Ammon's horn (tissue), 1 donor: Measurements from ENCODE around the gene KDM5C.
A peak's percentile ranks its signal among the peaks of the same experiment; 100 is the strongest.

ENCODE experiments used
- DNase-seq: peaks from one replicate; pipeline ENCODE4 v3.0.0-alpha.2; 2016; ENCODE audit warnings: low spot score

KDM5C gene

DNA sequence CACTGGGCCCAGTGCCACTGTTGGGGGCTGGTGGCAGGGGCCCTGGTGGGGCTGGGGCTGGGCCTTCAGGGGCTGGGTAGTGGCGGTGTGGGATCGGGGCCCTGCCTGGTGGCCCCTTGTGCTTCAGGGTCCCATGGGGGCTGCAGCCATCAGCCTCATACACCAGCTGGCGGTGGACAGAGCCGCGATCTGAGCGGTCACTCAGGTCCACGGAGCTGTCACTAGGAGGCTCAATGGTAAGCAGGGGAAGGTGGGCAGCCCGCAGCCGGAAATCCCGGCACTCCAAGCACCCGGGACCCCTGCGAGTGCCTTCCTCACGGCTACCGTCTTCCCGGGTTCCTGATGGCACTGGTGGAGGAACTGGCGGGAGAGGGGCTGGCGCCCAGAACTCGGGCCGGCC is 25.5 kb upstream of the KDM5C start:
- no peak for DNase-seq

DNA sequence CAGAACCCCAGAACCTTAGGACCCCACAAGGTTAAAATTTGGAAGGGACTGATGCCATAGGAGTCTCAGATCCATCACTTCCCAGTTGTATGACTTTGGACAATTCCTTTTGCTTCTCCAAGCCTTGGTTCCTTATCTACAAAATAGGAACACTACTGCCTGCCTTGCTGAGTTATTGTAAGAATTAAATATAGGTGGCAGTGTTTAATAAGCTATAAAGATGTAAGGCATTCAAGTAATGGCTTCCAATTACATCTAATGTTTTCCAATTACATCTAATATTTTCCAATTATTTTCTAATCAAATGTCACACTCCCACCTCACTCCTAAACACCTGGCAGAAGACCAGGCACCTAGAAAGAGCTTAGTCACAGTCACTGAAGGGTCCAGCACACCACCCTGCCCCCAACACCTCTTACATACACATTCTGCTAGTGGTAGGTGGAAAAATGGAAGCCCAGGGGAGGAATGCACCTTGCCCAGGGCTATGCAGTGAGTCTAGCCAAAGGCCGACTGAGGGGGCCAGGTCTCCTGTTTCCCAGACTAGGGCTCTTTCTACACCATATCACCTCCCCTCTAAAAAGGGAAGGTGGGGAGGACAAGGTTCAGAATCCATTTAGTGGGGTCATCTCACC is 24.5 kb upstream of the KDM5C start:
- no peak for DNase-seq

DNA sequence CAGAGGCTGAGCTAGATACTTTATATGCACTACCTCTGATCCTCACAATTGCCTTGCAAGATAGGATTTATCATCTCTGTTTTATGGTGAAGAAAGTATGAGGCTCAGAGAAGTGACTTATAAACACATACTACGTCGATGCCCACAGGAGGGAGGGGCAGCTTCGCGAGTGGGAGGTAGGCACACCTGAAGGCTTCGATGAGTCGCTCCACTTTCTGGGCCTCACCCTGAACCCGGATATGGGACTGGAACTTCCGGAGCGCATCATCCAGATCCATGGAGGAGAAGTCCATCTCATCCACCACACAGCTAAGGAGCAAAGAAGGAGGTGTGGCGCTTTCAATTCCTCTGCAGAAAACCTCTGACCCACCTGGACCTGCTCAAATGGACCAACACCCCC is 22.9 kb upstream of the KDM5C start:
- DNase-seq, result no peak

DNA sequence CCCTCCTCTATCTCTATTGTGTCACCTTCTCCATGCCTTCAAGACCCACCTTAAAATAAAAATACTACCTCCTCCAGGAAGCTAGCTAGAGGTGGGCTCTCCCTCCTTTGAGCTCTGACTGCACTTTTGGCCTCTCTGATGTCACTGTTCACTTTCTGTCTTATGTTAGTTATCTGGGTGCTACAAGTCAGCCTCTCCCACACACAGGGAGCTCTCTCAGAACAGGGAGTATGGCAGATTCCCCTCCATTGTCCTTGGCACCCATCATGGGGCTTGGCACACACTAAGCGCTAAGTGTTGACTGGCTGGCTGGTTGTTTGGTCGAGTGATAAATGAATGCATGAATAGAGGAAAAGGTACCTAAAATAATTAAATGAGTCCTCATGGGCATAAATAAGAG is 21.2 kb upstream of the KDM5C start:
- DNase-seq, result peak; percentile 35

DNA sequence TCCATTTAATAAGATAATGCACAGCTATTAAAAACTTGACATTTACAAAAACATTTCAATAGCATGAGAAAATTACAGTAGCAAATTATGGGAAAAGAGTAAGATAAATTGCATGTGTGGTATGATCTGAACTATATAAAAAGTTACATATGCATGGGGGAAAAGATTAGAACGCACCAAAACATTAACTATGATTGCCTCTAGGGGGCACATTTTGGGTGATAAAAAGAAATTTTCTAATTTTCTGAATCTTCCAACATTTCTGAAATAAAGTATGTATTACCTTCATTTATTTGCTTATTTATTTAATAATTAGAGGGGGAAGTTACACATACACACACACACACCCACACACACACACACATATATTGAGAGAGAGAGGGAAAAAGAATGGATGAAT is 19.6 kb upstream of the KDM5C start:
- no peak for DNase-seq

DNA sequence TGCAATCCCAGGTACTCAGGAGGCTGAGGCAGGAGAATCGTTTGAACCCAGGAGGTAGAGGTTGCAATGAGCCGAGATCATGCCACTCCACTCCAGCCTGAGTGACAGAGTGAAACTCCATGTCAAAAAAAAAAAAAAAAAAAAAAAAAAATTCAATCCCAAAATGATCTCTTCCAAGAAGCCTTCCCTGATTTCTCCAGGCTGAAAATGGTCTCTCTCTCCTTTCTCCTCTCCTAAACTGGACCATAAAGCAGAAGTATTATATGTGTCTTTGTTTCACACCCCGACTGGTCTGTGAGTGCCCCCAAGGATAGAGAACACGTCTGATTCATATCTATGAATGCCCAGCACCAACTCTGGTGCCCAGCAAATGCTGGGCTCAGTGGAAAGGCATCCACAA is 17.3 kb upstream of the KDM5C start:
- DNase-seq, result no peak

DNA sequence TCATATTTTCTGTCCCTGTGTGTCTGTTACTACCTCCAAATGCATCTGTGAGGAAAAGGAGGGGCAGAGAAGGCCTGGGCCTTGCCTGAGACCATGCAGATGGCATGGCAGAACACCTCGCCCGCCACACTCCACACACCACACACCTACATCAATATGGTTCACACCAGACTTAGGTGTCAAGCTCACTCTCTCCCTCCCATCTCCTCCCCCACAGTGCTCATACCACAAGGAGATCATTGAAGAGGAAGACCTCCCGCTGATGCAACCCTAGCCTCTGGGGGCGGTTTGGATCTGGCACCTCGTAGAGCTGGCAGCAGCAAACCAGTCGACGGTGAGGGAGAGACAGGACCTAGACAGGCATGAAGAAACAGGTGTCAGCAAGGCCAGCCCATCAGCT is 16.6 kb upstream of the KDM5C start:
- no peak for DNase-seq

DNA sequence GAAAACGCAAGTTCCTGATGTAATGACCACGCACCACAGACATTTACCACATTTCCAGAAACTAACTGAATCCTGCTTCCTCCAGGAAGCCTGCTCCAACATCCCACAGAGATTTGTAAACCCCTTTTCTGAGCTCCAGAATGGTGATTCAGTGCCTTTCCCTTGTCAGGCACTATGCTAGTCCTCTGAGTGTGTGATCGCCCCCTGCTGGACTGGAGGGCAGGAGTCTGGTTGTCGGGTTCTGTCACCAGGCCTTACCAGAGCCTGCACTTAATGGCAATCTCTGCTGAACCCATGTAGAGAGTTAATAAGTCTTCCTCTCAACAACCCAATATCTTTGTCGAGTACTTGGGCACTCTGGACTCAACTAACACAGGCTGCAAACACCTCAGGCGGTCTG is 14.5 kb upstream of the KDM5C start:
- DNase-seq, result no peak

DNA sequence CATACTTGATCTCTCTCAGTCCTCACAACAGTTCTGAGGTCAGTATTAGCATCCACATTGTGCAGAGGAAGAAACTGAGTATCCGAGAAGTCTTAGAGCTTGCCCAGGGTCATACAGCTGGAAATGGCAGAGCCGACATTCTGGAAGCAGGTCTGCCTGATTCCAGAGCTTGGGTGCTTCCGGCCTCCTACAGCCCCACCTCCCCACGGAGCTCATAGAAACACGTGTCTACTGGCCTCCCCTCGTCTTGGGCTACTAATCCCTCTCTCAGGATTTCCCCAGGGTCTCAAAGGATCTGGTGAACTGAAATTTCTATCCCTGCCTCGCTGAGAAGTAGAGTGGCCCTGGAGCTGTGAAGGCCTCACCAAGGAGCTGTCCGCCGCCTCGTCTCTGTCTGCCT is 12.0 kb upstream of the KDM5C start:
- DNase-seq, result no peak

DNA sequence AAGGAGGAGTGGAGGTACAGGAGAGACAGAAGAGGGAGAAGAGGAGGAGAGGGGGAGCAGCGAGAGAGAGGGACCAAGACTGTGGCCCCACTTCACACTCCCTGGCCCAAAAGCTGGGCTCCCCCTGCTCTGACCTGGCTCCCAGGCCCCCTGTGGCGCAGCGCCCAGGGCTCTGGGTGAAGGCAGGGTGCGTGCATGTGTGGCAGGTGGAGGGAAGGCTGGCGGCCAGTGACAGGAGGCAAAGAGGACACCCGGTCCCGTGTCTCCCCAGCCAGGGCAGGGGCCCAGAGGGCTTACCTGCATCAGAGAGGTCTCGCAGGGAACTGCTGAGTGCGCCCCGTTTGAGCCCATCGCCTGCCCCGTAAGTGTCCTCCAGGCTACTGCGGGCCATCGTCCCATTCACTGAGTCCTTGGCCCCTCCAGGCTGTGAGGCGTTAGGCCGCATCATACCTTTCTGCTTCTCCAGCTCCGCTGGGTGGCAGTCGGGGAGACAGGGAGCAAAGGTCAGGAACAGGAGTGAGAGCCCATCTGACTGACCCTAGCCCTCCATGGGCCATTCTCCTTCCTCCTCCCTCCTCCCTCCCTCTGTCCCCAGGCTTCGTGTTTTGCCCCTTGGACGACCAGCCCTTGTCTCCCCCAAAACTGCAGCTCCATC is 11.1 kb upstream of the KDM5C start:
- DNase-seq, result no peak

DNA sequence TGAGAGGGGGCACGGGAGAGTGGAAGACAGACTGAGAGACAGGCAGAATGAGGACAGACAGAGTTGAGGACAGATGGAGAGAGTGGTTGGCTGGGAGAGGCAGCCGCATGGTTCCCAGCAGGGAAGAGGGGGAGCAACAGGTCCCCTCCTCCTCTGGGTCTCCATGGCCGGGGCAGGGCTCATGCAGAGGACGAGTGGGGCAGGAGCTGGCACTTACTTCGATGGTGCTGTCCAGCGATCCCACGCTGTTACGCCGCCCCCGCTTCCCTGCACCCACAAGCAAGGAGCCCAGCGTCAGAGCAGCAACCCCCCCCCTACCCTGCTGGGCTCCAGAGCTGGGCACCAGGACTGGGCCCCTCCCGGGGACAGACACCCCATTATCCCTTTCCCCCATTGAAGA is 10.6 kb upstream of the KDM5C start:
- no peak for DNase-seq

DNA sequence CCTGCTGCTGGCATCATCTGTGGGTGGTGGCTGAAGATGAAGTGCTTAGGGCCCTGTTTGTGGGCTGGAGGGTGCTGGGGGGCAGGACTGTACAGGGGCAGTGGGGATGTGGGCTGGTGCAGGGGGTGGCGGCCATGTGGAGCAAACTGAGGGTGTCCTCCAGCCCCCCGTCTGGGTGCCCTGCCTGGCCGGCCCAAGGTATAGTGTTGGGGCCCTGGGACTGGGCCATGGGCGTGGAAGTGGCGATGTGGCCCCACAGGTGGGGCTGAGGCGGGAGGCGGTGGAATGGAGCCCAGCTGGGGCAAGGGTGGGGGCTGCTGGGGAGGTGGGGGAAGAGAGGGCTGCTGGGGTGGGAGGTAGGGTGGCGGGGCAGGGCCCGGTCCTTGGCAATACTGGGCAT is 9.5 kb upstream of the KDM5C start:
- no peak for DNase-seq

DNA sequence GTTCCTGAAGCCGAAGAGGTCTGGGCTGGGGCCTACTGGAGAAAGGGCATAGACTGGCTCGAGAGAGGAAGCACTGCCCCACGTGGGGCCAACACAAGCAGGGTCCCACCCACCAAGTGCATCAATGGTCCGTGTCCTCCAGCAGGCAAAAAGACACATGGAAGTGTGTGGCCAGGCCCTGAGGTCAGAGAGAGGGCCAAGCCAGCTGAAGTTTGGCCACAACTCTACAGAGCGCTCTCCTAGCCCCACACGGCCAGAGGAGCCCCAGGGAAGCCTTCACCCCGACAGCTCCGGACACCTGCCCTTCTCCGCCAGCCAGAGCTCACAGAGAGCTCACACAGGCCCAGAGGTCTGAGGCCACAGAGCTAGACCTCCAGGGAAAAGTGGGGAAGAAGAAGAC is 8.5 kb upstream of the KDM5C start:
- DNase-seq, result no peak

DNA sequence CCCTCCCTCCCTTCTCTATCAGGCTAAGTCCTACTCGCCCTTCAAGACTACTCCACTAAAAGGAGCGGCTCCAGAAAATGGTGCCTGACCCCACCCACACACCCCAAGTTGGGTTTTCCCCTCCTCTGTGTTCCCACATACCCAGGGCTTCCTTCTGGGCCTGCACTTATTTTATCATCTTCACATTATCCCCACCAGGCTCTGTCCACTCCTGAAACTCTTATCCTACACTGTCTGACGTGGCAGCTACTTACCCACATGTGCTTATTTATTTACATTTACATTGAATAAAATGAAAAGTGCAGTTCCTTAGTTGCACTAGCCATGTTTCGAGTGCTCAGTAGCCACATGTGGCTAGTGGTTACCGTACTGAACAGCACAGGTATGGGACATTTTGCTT is 5.1 kb upstream of the KDM5C start:
- no peak for DNase-seq

DNA sequence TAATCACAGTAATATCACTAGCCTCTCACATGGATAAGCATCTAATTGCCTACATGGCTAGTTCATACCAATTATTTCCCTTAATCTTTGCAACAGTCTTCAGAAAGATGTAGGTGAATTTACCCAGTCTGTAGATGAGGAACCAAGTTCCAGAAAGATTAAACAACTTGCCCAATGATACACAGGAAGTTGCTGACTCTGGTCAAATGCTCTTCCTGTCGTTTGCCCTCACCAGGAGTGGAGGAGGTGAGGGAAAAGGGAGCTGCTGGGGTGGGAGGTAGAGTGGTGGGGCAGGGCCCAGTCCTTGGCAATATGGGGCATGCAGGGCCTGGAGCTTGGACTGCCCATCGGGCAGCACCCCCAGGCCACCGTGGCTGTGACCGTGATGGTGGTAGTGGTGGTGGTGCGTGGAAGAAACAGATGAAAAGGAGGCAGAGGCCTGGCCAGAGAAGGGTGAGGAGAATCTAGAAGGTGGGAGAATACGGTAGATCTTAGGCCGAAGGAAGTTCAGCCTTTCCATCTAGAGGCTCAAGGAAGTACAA is 2.3 kb upstream of the KDM5C start:
- no peak for DNase-seq

DNA sequence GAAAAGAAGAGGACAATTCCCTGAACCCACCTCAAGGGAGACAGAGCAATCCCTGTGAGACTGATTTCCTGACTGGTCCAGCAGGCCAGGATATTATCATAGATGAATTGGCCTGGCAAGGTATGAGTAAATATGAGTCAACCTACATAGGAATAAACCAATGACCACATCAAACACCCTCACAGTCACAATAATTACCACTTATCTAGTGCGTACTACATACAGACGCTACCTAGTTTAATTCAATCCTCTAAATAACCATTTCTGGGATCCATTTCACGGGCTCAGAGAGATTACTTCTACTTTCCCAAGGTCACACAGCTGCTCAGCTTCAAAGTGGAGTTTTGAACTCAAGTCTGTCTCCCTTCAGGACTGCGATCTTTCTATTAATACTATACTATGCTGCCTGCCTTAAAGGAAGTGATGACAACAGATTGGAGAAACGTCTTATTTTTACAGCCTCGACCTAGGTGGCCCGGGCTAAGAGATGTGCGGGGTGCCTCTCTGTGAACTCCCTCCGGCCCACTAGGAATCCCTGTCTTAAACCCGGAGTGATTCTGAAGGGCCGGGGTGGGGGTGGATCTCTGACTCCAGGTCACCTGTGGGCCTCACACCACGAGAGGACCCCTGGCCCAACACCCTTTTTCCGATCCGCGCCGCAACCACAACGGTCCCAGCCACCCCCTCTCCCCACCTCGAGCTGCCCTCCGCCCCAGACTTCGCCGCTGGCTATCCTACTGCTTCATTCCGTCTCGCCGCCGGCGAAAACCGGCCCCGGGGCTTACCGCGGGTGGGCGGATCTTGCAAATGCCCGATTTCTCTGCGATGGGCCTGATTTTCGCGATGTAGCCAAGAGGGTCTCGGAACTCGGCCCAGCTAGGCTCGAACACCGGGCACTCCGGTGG is 800 bp downstream of the KDM5C start:
- no peak for DNase-seq

DNA sequence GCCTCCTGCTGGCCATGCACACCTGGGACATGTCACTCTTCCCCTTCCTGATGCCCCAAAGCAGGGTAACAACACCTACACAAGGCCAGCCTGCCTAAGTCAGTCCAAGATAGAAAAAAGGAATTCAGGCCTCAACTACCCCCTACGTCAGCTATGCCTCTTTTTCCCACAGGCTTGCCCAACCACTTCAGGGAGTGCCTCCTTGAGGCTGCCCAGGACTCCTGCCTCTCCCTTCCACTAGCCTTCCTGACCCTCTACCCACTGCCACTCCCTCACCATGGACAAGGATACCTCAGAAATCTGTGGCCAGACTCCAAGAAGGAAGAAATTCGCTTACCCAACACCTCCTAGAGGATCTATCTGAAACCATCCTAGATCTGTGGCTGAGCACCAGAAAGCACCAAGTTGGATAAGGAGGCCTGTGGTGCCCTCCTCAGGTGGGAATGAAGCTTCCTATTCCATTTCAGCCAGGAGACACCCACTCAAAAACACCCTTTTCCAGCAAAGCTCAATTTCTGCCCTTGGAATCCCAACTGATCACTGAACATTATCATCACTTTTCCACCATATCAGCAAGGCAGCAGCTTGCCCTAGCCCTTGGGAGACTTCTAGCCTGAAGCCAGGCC is 1.8 kb downstream of the KDM5C start:
- no peak for DNase-seq

DNA sequence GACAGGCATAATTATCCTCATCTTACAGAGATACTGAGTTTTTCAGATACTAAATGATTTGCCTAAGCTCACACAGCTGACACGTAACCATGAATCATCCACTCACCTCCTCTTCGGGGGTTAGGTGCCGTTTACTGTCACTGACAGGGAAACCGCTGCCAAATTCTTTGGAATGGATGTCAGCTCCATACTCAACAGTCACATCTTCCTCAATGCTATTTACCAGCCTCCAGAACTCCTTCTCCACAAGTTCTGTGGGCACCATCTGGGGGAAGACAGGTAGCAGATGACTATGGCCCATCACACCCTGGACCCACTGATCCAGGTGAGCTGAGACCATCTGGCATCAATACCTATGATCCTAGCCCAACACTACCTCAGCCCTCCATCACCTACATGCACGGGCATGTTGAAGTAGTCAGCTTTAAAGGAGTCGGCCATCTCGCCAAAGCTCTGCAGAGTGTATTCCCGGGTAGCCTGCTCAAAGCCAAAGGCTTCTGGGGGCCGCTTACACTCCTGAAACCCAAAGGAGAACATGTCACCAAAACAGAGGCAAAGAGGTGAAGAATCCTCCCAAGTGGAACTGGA is 13.5 kb downstream of the KDM5C start:
- peak; percentile 17 for DNase-seq

DNA sequence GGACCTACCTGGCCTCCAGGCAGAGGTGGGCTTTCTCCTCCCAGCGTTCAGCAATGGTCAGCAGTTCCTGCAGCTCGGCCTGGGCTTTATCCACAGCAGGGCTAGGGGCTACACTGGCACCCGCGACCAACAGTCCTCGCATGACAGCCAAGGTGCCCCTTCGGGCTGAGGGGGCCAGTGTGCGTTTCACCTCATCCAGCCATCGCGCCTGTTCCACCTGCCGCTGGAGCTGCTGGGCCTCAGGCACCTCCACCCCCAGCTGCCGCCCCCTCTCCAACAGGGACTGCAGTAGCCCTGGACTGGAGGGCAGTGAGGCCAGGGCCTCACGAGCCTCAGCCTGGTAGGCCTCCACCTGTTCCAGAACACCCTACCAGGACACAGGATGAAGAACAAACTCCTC is 28.3 kb downstream of the KDM5C start:
- no peak for DNase-seq

DNA sequence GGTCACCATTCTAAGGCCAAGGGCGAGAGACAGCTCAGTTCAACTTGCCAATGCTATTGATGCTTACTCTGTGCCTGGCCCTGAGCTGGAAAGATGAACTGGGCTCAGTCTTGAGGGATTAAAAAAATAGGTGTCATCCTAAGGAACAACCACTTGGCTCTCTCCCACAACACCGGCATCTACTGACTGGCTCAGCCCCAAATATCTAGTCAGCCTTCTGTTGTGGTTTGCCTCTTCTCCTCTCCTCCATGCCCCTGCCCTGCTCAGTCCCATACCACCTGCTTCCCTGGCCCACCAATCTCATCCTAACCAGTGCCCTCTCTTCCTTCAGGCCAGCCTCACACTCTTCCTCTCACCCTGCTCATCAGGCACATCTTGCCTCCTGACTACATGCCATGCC is 29.6 kb downstream of the KDM5C start:
- DNase-seq, result no peak

DNA sequence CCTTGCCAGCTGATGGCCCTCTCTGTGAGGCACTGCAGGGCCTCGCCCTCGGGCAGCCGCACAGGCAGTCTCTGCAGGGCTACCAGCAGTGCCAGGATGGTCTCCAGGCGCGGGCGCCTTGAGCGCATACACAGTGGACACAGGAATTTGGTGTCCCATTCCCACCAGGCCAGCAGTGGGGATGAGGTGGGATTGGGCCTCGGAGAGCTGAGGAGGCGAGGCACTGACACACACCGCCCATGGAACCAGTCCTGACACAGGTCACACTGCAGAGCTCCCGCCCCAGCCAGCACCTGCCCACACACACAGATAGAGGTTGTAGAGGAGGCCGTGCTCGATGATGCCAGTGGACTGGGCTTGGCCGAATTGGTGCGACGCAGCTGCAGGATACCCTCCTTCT is 30.7 kb downstream of the KDM5C start:
- no peak for DNase-seq

DNA sequence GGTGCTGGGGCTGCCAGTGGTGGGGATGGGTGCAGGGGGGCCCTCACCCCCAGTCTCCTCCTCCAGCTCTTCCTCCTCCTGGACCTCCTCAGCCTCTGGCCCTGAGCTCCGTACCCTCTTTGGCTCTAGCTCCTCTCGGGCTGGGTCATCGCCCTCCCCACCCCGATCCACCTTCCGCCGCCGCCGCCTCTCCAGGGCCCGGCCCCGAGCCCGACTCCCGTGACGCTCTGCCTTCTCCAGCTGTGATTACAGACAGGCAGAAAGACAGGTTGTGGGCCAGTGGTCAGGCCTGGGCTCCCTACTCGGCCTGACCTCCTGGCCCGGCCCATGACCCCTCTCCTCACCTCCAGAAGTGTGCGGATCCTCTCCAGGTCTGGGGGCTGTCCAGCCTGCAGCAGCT is 31.9 kb downstream of the KDM5C start:
- DNase-seq, result no peak
